Fibroblast of lung (primary cell): ENCODE data around the gene MEI1. TPM values are rescaled to one million over a fixed set of nuclear protein-coding genes. Genes with fewer than 3 reads are reported as not detected.

ENCODE experiments used
- DNase-seq, 2 donors: peaks; one replicate each; pipeline versions ENCODE4 v3.0.0 to v3.0.0-alpha.2; 2010; ENCODE audit warnings: low read depth in 2 of 2
- H2AFZ ChIP-seq: 2 replicates; pipeline ENCODE4 v1.5.1; 2012; ENCODE audit warnings: low read length, control low read depth, inconsistent platforms
- H3K27ac ChIP-seq: 2 replicates; pipeline ENCODE4 v1.5.1; 2011; ENCODE audit warnings: low read length, control low read depth; ENCODE audit not compliant: insufficient read depth
- H3K27me3 ChIP-seq: 2 replicates; pipeline ENCODE4 v1.5.1; 2011; ENCODE audit warnings: mild to moderate bottlenecking, low read length; ENCODE audit not compliant: control insufficient read depth, insufficient read depth
- H3K36me3 ChIP-seq: 2 replicates; pipeline ENCODE4 v1.5.1; 2011; ENCODE audit warnings: low read length; ENCODE audit not compliant: control insufficient read depth, insufficient read depth
- H3K4me1 ChIP-seq: 2 replicates; pipeline ENCODE4 v1.5.1; 2011; ENCODE audit warnings: low read length; ENCODE audit not compliant: control insufficient read depth, insufficient read depth; ENCODE audit errors: extremely low read depth
- H3K4me2 ChIP-seq: 2 replicates; pipeline ENCODE4 v1.5.1; 2011; ENCODE audit warnings: low read length, control low read depth; ENCODE audit not compliant: insufficient read depth; ENCODE audit errors: extremely low read depth
- H3K4me3 ChIP-seq, 4 experiments: fragments of 200-600 bp in 1 of 4; sonication (generic) in 1 of 4; replicated peaks in 1 of 4; 2 replicates each; pipeline ENCODE4 v1.5.1; 2011 to 2016; ENCODE audit warnings: low read length in 4 of 4, low read depth in 3 of 4, mild to moderate bottlenecking in 3 of 4, control low read depth in 2 of 4, inconsistent platforms in 1 of 4, mixed read lengths in 1 of 4; ENCODE audit not compliant: insufficient read depth in 1 of 4; ENCODE audit errors: control extremely low read depth in 1 of 4
- H3K79me2 ChIP-seq: 2 replicates; pipeline ENCODE4 v1.5.1; 2012; ENCODE audit warnings: mild to moderate bottlenecking, low read length, inconsistent platforms; ENCODE audit not compliant: control insufficient read depth, insufficient read depth
- H3K9ac ChIP-seq: 2 replicates; pipeline ENCODE4 v1.5.1; 2011; ENCODE audit warnings: mild to moderate bottlenecking, low read length, control low read depth; ENCODE audit not compliant: insufficient read depth
- H3K9me3 ChIP-seq: 2 replicates; pipeline ENCODE4 v1.5.1; 2012; ENCODE audit warnings: low read depth, low read length; ENCODE audit not compliant: control insufficient read depth, insufficient read depth
- H4K20me1 ChIP-seq: 2 replicates; pipeline ENCODE4 v1.5.1; 2011; ENCODE audit warnings: low read length; ENCODE audit not compliant: control insufficient read depth, insufficient read depth; ENCODE audit errors: extremely low read depth
- CTCF ChIP-seq, 2 donors: IDR thresholded peaks in 1 of 2; conservative IDR thresholded peaks in 1 of 2; 1 replicate in 1 of 2; 2 replicates in 1 of 2; pipeline ENCODE4 v1.5.1; 2011 to 2012; ENCODE audit warnings: low read length in 2 of 2, control low read depth in 1 of 2, inconsistent platforms in 1 of 2, low read depth in 1 of 2, mild to moderate bottlenecking in 1 of 2
- EZH2 ChIP-seq: IDR thresholded peaks from 2 replicates; pipeline ENCODE4 v1.5.1; 2012; ENCODE audit warnings: low read length, control low read depth, mild to moderate bottlenecking; ENCODE audit errors: missing control alignments
- polyA plus RNA-seq, 2 donors: library from polyadenylated mRNA; depleted of rRNA in 1 of 2; stranded (reverse) in 1 of 2; unstranded in 1 of 2; fragments of >200 nt; gene quantifications; 2 replicates each; pipeline ENCODE4 v1.2.1, GENCODE V29; 2011 to 2012; ENCODE audit warnings: missing spikeins in 1 of 2
- total RNA-seq: library from RNA; depleted of rRNA; stranded (reverse); fragments of >200 nt; gene quantifications from 2 replicates; pipeline ENCODE4 v1.2.1, GENCODE V29; 2014

The MEI1 gene
- total and polyA plus RNA-seq, 2 donors (not counting 1 experiment from before 2014, with no cell fraction given) = 0.33 to 4.3 TPM

GRCh38 chr22:41828516-41828915 lies 129.2 kb downstream of the MEI1 start:
- no peak overlapping the region for H3K4me3 ChIP-seq
- no peaks in the 10 kb centered on the region for H3K36me3 ChIP-seq
- DNase-seq = no peak
- H3K9me3 ChIP-seq = no peaks in the 10 kb centered on the region
- no peak for TF ChIP-seq EZH2
- TF ChIP-seq CTCF (conservative IDR thresholded peaks at IDR 0.05 in 1 of 2, IDR thresholded peaks at IDR 0.05 in 1 of 2; ENCODE audit: low read depth in 1 of 2, low read length in 2 of 2) = no peak
- no peak overlapping the region for H3K4me2 ChIP-seq
- no peaks in the 10 kb centered on the region for H3K27me3 ChIP-seq
- peaks cover 1% of the 10 kb centered on the region for H3K79me2 ChIP-seq
- H3K4me1 ChIP-seq = peaks cover 6% of the 10 kb centered on the region
- no peak overlapping the region for H3K9ac ChIP-seq
- H2AFZ ChIP-seq = no peak overlapping the region
- no peak overlapping the region for H3K27ac ChIP-seq
- no peaks in the 10 kb centered on the region for H4K20me1 ChIP-seq

GRCh38 chr22:41830174-41830573 lies 130.9 kb downstream of the MEI1 start:
- no peak overlapping the region for H3K27ac ChIP-seq
- H3K4me2 ChIP-seq = no peak overlapping the region
- no peaks in the 10 kb centered on the region for H3K27me3 ChIP-seq
- H3K9me3 ChIP-seq = no peaks in the 10 kb centered on the region
- no peak for DNase-seq
- H2AFZ ChIP-seq = no peak overlapping the region
- peaks cover 15% of the 10 kb centered on the region for H3K79me2 ChIP-seq
- no peak overlapping the region for H3K4me3 ChIP-seq
- H3K9ac ChIP-seq = no peak overlapping the region
- H4K20me1 ChIP-seq = no peaks in the 10 kb centered on the region
- peaks cover 9% of the 10 kb centered on the region for H3K4me1 ChIP-seq
- no peaks in the 10 kb centered on the region for H3K36me3 ChIP-seq
- TF ChIP-seq EZH2 = no peak
- TF ChIP-seq CTCF (conservative IDR thresholded peaks at IDR 0.05 in 1 of 2, IDR thresholded peaks at IDR 0.05 in 1 of 2; ENCODE audit: low read depth in 1 of 2, low read length in 2 of 2) = no peak

- Histone ChIP-seq H3K27ac (no peak overlapping the region), H3K9ac (no peak overlapping the region), H3K4me3 (no peak overlapping the region), H3K4me2 (no peak overlapping the region), H3K4me1 (peaks cover 7% of the 10 kb centered on the region), H2AFZ (no peak overlapping the region), H3K79me2 (peaks cover 24% of the 10 kb centered on the region), H3K27me3 (no peaks in the 10 kb centered on the region), H3K36me3 (no peaks in the 10 kb centered on the region), H3K9me3 (no peaks in the 10 kb centered on the region), H4K20me1 (no peaks in the 10 kb centered on the region)
- no peak for TF ChIP-seq CTCF (conservative IDR thresholded peaks at IDR 0.05 in 1 of 2, IDR thresholded peaks at IDR 0.05 in 1 of 2; ENCODE audit: low read depth in 1 of 2, low read length in 2 of 2)
- TF ChIP-seq EZH2 = no peak
- peak; percentile 21 to 32 for DNase-seq
These were observed 132.1 kb downstream of the MEI1 start for GRCh38 chr22:41831383-41831782.
